Psoas muscle (tissue), 8 donors: ENCODE data around the gene BCLAF1. TPM values are rescaled to one million over a fixed set of nuclear protein-coding genes. Genes with fewer than 3 reads are reported as not detected.

Experiments
- ATAC-seq, 4 donors: fragments of 200-7000 bp; cut with Tn5 transposase; one replicate each; pipeline ENCODE4 v1.9.1; 2020; ENCODE audit warnings: moderate library complexity in 3 of 4, mild to moderate bottlenecking in 2 of 4
- DNase-seq, 2 donors: peaks; one replicate each; pipeline ENCODE4 v3.0.0-alpha.2; 2020
- H3K27ac ChIP-seq: fragments of 200-600 bp; one replicate; pipeline ENCODE4 v1.8.0; 2022
- H3K27me3 ChIP-seq, 3 donors: fragments of 200-600 bp in 1 of 3; one replicate each; pipeline versions ENCODE4 v1.6.1 to v1.8.0; 2013 to 2022; ENCODE audit warnings: low read length in 2 of 3, mild to moderate bottlenecking in 2 of 3, moderate library complexity in 1 of 3; ENCODE audit not compliant: insufficient read depth in 3 of 3
- H3K36me3 ChIP-seq, 2 donors: fragments of 200-600 bp in 1 of 2; one replicate each; pipeline versions ENCODE4 v1.6.1 to v1.8.0; 2013 to 2022; ENCODE audit warnings: low read depth in 1 of 2, mild to moderate bottlenecking in 1 of 2, moderate library complexity in 1 of 2; ENCODE audit not compliant: insufficient read depth in 1 of 2
- H3K4me1 ChIP-seq: fragments of 200-600 bp; one replicate; pipeline ENCODE4 v1.8.0; 2022
- H3K4me3 ChIP-seq: fragments of 200-600 bp; one replicate; pipeline ENCODE4 v1.8.0; 2022; ENCODE audit warnings: mild to moderate bottlenecking
- H3K9me3 ChIP-seq: fragments of 200-600 bp; one replicate; pipeline ENCODE4 v1.8.0; 2022
- CTCF ChIP-seq: fragments of 200-600 bp; IDR thresholded peaks from one replicate; pipeline ENCODE4 v1.8.0; 2022; ENCODE audit warnings: antibody characterized with exemption
- WGBS, 3 donors: extraction: QIAGEN DNeasy Blood & Tissue Kit; methylation state at CpG; one replicate each; pipeline versions ENCODE4 v1.1.6 to v1.1.7; 2013; 5-methylcytosine and 5-hydroxymethylcytosine counted together
- intact Hi-C, 2 donors: fragments of 100-400 bp; cut with DNase I; formaldehyde crosslinking; loops; one replicate each; pipeline versions ENCODE4 v1.11.0 to v1.14.2; 2022
- polyA plus RNA-seq, 3 donors: library from polyadenylated mRNA; stranded (reverse); fragments of 200-250 nt; gene quantifications; one replicate each; pipeline ENCODE4 v1.2.3, GENCODE V29; 2013
- total RNA-seq, 4 donors: library from RNA; stranded (reverse); fragmentation: NEBNext Ultra II Directional in 2 of 4; extraction: Animal tissue kit (Norgen Biotek cat#: 25700) in 2 of 4; gene quantifications; one replicate each; pipeline versions ENCODE4 v1.2.1 to v1.2.4, GENCODE V29; 2021 to 2023
- donor health status: healthy with polysubstance abuse.
- donor health status: DM: no; HTN: no; CAD: no; lungs with moderate emphysema.
- donor health status: Bipolar disorder and iron deficiency.
- donor health status: healthy.
- donor health status: DM: yes; HTN: yes; CAD: no.
- donor health status: DM: no; HTN: no; CAD: no.
- donor health status: DM: no; HTN: no; CAD: no.
- donor health status: DM: yes; HTN: yes; CAD: no.

Gene BCLAF1
- total and polyA plus RNA-seq, 7 donors = 22.9 to 110 (median 82.5) TPM

- intact Hi-C loops = no loop called here
- DNase-seq = no peak
- no peak for ATAC-seq
- no peak overlapping the region for H3K4me3 ChIP-seq
- no peaks in the 10 kb centered on the region for H3K27me3 ChIP-seq
- no peaks in the 10 kb centered on the region for H3K9me3 ChIP-seq
- TF ChIP-seq CTCF = no peak
- no peaks in the 10 kb centered on the region for H3K36me3 ChIP-seq
- no peaks in the 10 kb centered on the region for H3K4me1 ChIP-seq
- H3K27ac ChIP-seq = no peak overlapping the region
These were observed 75.8 kb downstream of the BCLAF1 start for GRCh38 chr6:136213853-136214252.

GRCh38 chr6:136213012-136213539, 76.6 kb downstream of the BCLAF1 start:
- 75 to 82% (median 80%) methylated on average over 5 of the region's 5 CpGs for WGBS, 3 donors
- Histone ChIP-seq H3K4me3 (no peak overlapping the region), H3K27ac (no peak overlapping the region), H3K9me3 (no peaks in the 10 kb centered on the region), H3K36me3 (no peaks in the 10 kb centered on the region), H3K27me3 (no peaks in the 10 kb centered on the region), H3K4me1 (no peaks in the 10 kb centered on the region)
- DNase-seq = no peak
- TF ChIP-seq CTCF = no peak
- intact Hi-C loops = no loop called here
- no peak for ATAC-seq

GRCh38 chr6:136212608-136213007, 77.0 kb downstream of the BCLAF1 start:
- H3K9me3 ChIP-seq = no peaks in the 10 kb centered on the region
- no peaks in the 10 kb centered on the region for H3K27me3 ChIP-seq
- H3K27ac ChIP-seq = no peak overlapping the region
- no peak for TF ChIP-seq CTCF
- no peaks in the 10 kb centered on the region for H3K36me3 ChIP-seq
- no peaks in the 10 kb centered on the region for H3K4me1 ChIP-seq
- 92 to 100% (median 97%) methylated on average over 2 of the region's 2 CpGs for WGBS, 3 donors
- intact Hi-C loops = no loop called here
- H3K4me3 ChIP-seq = no peak overlapping the region
- no peak for DNase-seq
- ATAC-seq = no peak

- DNase-seq (no peak), ATAC-seq (no peak)
- Histone ChIP-seq H3K4me1 (no peaks in the 10 kb centered on the region), H3K4me3 (no peak overlapping the region), H3K27me3 (no peaks in the 10 kb centered on the region), H3K36me3 (no peaks in the 10 kb centered on the region), H3K27ac (no peak overlapping the region), H3K9me3 (no peaks in the 10 kb centered on the region)
- intact Hi-C loops = no loop called here
- TF ChIP-seq CTCF = no peak
- 86 to 88% (median 87%) methylated on average over 13 of the region's 13 CpGs for WGBS, 3 donors
These were observed 79.1 kb downstream of the BCLAF1 start for GRCh38 chr6:136210398-136211165.
